Lower leg skin (tissue), 3 donors: ENCODE measurements around the gene BLVRB.

Source experiments
- CTCF ChIP-seq, 3 donors: fragments of 450-650 bp; IDR thresholded peaks; one replicate each; pipeline ENCODE4 v1.5.1; 2016; ENCODE audit warnings: antibody characterized with exemption in 3 of 3, mild to moderate bottlenecking in 3 of 3, moderate library complexity in 2 of 3
- POLR2A ChIP-seq, 2 donors: fragments of 450-650 bp; IDR thresholded peaks; one replicate each; pipeline ENCODE4 v1.6.1; 2016 to 2017; ENCODE audit warnings: antibody characterized with exemption in 2 of 2, mild to moderate bottlenecking in 1 of 2, moderate library complexity in 1 of 2

GRCh38 chr19:40400559-40400958, 65.0 kb downstream of the BLVRB start:
- no peak for TF ChIP-seq CTCF (IDR thresholded peaks at IDR 0.05)
- no peak for TF ChIP-seq POLR2A (IDR thresholded peaks at IDR 0.05)
